HUDEP-2 (cell line): Measurements from ENCODE around the gene NCEH1.
A peak's percentile ranks its signal among the peaks of the same experiment; 100 is the strongest.
"Not testable (repeated sequence)": the region's sequence is repeated elsewhere in the genome, so short reads cannot be mapped to it uniquely, and the experiment has no call there.

Experiments
- DNase-seq, 76 experiments: peaks; one replicate each; lab custom pipeline; 2025; ENCODE audit not compliant: unreplicated experiment in 76 of 76; lab: John Stamatoyannopoulos, UW

Gene NCEH1

GRCh38 chr3:172617013-172617706 is 93.7 kb downstream of the NCEH1 start:
- peak in 14 of 76 experiments; percentile 1 to 40 (median 12) for DNase-seq

- no peak for DNase-seq
These were observed 94.8 kb downstream of the NCEH1 start for GRCh38 chr3:172616031-172616461.

GRCh38 chr3:172615296-172615695 is 95.6 kb downstream of the NCEH1 start:
- DNase-seq: no peak

- no peak for DNase-seq
These were observed 96.3 kb downstream of the NCEH1 start for GRCh38 chr3:172614340-172615274.

GRCh38 chr3:172613845-172614244 is 97.0 kb downstream of the NCEH1 start:
- DNase-seq: no peak

- DNase-seq: no peak
These were observed 97.8 kb downstream of the NCEH1 start for GRCh38 chr3:172612871-172613678.

- no peak for DNase-seq
These were observed 101.1 kb downstream of the NCEH1 start for GRCh38 chr3:172609750-172610149.

GRCh38 chr3:172608575-172608974 is 102.3 kb downstream of the NCEH1 start:
- no peak for DNase-seq

- no peak for DNase-seq
These were observed 103.4 kb downstream of the NCEH1 start for GRCh38 chr3:172607305-172608121.

GRCh38 chr3:172606021-172606420 is 104.8 kb downstream of the NCEH1 start:
- DNase-seq: no peak

GRCh38 chr3:172604895-172605646 is 105.8 kb downstream of the NCEH1 start:
- DNase-seq: no peak

- DNase-seq: no peak
These were observed 109.6 kb downstream of the NCEH1 start for GRCh38 chr3:172601066-172601832.

GRCh38 chr3:172600644-172601065 is 110.2 kb downstream of the NCEH1 start:
- no peak for DNase-seq

- DNase-seq: no peak
These were observed 112.0 kb downstream of the NCEH1 start for GRCh38 chr3:172598904-172599303.

GRCh38 chr3:172596394-172596706 is 114.5 kb downstream of the NCEH1 start:
- no peak for DNase-seq

- DNase-seq: peak in 16 of 76 experiments; percentile 2 to 45 (median 18)
These were observed 115.0 kb downstream of the NCEH1 start for GRCh38 chr3:172595664-172596393.

- DNase-seq: not testable (repeated sequence)
These were observed 115.8 kb downstream of the NCEH1 start for GRCh38 chr3:172594900-172595663.
